Esophagus muscularis mucosa (tissue), 4 donors: Measurements from ENCODE around the gene USPL1. TPM values are rescaled to one million over a fixed set of nuclear protein-coding genes. Genes with fewer than 3 reads are reported as not detected.
A peak's percentile ranks its signal among the peaks of the same experiment; 100 is the strongest.

Source experiments
- DNase-seq: peaks from one replicate; pipeline ENCODE4 v3.0.0-alpha.2; 2017; ENCODE audit errors: extremely low spot score
- H3K27ac ChIP-seq, 4 donors: fragments of 200-600 bp; sonication (generic); replicated peaks in 1 of 4; 1 replicate in 3 of 4; 2 replicates in 1 of 4; pipeline ENCODE4 v1.5.1; 2016 to 2019; ENCODE audit warnings: mild to moderate bottlenecking in 1 of 4
- H3K27me3 ChIP-seq, 4 donors: fragments of 200-600 bp; sonication (generic); one replicate each; pipeline versions ENCODE4 v1.5.1 to v1.6.0; 2016 to 2019
- H3K36me3 ChIP-seq, 4 donors: fragments of 200-600 bp; sonication (generic); one replicate each; pipeline ENCODE4 v1.5.1; 2016 to 2019
- H3K4me1 ChIP-seq, 4 donors: fragments of 200-600 bp; sonication (generic); one replicate each; pipeline ENCODE4 v1.5.1; 2016 to 2019
- H3K4me3 ChIP-seq, 4 donors: fragments of 200-600 bp; sonication (generic); 1 replicate in 2 of 4; 2 replicates in 2 of 4; pipeline ENCODE4 v1.5.1; 2016 to 2019; ENCODE audit warnings: mild to moderate bottlenecking in 4 of 4, moderate library complexity in 1 of 4
- H3K9me3 ChIP-seq, 4 donors: fragments of 200-600 bp; sonication (generic); 1 replicate in 3 of 4; 2 replicates in 1 of 4; pipeline ENCODE4 v1.5.1; 2016 to 2019
- EP300 ChIP-seq: sonication (generic); formaldehyde crosslinking; IDR thresholded peaks from one replicate; pipeline ENCODE4 v1.6.1; 2017; ENCODE audit warnings: antibody characterized with exemption
- POLR2A ChIP-seq: fragments of 450-650 bp; IDR thresholded peaks from one replicate; pipeline ENCODE4 v1.6.1; 2017; ENCODE audit warnings: antibody characterized with exemption, moderate library complexity, mild to moderate bottlenecking, low read depth
- POLR2AphosphoS5 ChIP-seq, 2 donors: sonication (generic); formaldehyde crosslinking; IDR thresholded peaks; one replicate each; pipeline ENCODE4 v1.6.1; 2017; ENCODE audit warnings: antibody characterized with exemption in 2 of 2
- WGBS: methylation state at CpG from one replicate; pipeline ENCODE4 v1.1.5; 2018; 5-methylcytosine and 5-hydroxymethylcytosine counted together
- intact Hi-C: fragments of 100-400 bp; cut with DNase I; formaldehyde crosslinking; loops from one replicate; pipeline ENCODE4 v1.15.1; 2023
- total RNA-seq, 4 donors: library from RNA; depleted of rRNA; stranded (reverse); fragments of >200 nt; gene quantifications; one replicate each; pipeline versions ENCODE4 v1.1.0 to v1.2.1, GENCODE V29; 2016
- TF ChIP-seq, protein P1 (sequence below), 3 experiments: fragments of 200-600 bp in 2 of 3; fragments of 450-650 bp in 1 of 3; sonication (generic) in 2 of 3; IDR thresholded peaks; one replicate each; pipeline ENCODE4 v1.5.1; 2017 to 2019; ENCODE audit warnings: antibody characterized with exemption in 3 of 3, mild to moderate bottlenecking in 2 of 3, moderate library complexity in 1 of 3

USPL1 gene
- total RNA-seq, 4 donors from 2014 or later: 13.2 to 21.6 (median 19.4) TPM

DNA sequence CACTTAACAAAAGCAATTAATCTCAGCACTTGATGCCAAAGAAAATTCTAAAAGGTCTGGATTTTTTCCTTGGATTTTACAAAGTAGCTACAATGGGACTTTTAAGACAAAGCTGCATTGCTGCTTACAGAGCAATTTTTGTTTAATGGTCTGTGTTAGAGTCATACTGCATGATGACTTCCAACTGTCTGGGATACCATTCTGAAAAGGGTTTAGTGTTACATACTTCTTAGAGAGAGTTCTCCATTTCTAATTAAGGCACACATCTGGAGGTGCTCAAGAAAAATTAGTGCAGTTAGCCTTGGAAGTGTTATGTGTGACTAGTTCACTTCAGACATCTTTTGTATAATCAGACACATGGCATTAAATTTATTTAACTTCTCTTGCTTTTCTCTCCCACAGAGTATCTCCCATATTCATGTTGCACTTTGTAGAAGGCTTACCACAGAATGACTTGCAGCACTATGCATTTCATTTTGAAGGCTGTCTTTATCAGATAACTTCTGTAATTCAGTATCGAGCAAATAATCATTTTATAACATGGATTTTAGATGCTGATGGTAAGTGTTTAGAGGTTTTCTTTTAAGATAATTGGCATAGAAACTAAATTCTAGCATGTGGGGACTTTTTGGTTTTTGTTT, 35.1 kb downstream of the USPL1 start:
- DNase-seq: no peak
- Histone ChIP-seq H3K27ac (no peak overlapping the region), H3K4me3 (no peak overlapping the region), H3K9me3 (no peaks in the 10 kb centered on the region), H3K4me1 (peaks cover 0 to 15% (median 3%) of the 10 kb centered on the region in 4 donors), H3K27me3 (no peaks in the 10 kb centered on the region), H3K36me3 (peaks cover 14 to 87% (median 53%) of the 10 kb centered on the region in 4 donors)
- TF ChIP-seq EP300 (no peak), POLR2A (no peak), POLR2AphosphoS5 (IDR thresholded peaks at IDR 0.05) (no peak)
- TF ChIP-seq, protein P1, sequence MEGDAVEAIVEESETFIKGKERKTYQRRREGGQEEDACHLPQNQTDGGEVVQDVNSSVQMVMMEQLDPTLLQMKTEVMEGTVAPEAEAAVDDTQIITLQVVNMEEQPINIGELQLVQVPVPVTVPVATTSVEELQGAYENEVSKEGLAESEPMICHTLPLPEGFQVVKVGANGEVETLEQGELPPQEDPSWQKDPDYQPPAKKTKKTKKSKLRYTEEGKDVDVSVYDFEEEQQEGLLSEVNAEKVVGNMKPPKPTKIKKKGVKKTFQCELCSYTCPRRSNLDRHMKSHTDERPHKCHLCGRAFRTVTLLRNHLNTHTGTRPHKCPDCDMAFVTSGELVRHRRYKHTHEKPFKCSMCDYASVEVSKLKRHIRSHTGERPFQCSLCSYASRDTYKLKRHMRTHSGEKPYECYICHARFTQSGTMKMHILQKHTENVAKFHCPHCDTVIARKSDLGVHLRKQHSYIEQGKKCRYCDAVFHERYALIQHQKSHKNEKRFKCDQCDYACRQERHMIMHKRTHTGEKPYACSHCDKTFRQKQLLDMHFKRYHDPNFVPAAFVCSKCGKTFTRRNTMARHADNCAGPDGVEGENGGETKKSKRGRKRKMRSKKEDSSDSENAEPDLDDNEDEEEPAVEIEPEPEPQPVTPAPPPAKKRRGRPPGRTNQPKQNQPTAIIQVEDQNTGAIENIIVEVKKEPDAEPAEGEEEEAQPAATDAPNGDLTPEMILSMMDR (IDR thresholded peaks at IDR 0.05): no peak
- 86% methylated on average over 1 of the region's 1 CpG for WGBS
- intact Hi-C loops: no loop called here

DNA sequence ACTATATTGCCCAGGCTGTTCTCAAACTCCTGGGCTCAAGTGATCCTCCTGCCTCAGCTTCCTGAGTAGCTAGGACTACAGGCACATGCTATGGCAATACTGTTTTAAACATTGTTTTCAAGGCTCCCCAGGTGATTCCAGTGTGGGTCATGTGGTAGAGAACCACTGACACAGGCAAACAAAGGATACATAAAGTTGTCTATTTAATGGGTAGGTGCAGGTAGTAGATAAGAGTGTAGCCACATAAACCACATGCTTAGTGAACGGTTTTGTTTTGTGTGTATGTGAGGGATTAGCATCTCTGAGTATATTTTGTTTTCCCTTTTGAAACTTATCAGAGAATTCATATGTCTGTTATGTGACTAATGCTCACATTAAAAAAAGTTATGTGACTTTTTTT, 36.7 kb downstream of the USPL1 start:
- no peak for DNase-seq
- Histone ChIP-seq H3K9me3 (no peaks in the 10 kb centered on the region), H3K4me1 (peaks cover 0 to 13% (median 6%) of the 10 kb centered on the region in 4 donors), H3K27ac (no peak overlapping the region), H3K4me3 (no peak overlapping the region), H3K36me3 (peaks cover 14 to 91% (median 55%) of the 10 kb centered on the region in 4 donors), H3K27me3 (no peaks in the 10 kb centered on the region)
- WGBS: 85% methylated on average over 1 of the region's 1 CpG
- TF ChIP-seq POLR2A: no peak
- TF ChIP-seq, protein P1 (IDR thresholded peaks at IDR 0.05): no peak
- TF ChIP-seq POLR2AphosphoS5 (IDR thresholded peaks at IDR 0.05): no peak
- intact Hi-C loops: no loop called here

DNA sequence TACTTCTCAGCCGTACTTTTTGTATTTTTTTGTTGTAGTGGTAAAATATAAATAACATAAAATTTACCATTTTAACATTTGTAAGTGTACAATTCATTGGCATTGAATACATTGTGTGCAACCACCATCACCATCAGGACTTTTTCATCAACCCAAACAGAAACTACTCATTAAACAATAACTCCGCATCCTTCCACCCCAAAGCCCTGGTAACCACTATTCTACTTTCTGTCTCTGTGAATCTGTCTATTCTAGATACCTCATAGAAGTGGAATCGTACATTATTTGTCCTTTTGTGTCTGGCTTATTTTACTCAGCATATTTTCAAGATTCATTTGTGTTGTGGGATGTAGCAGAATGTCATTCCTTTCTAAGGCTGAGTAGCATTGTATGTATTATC, 38.5 kb downstream of the USPL1 start:
- WGBS: 88% methylated on average over 3 of the region's 3 CpGs
- no peak for DNase-seq
- peaks cover 14 to 73% (median 41%) of the 10 kb centered on the region in 4 donors for H3K36me3 ChIP-seq

DNA sequence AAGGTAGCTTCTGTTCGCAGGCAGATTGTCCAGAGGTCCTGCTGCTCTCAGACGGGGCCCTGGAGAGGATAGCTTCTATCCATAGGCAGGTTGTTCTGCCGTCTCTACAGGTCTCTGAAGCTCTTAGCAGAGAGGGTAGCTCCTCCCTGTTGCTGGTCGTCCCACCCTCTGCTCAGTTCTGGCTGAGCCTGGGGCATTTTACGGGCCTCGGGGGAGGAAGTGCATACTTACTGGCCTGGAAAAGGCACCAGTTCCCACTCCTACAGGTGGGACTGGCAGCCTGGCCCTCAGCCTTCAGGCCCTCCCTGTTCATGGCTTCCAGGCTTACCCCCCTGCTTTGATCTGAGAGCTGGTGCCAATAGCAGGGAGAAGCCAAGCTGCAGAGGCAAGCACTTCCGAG, 42.3 kb downstream of the USPL1 start:
- peak overlapping the region; percentile 62 to 74 (median 70) for H3K27ac ChIP-seq

More for the DNA sequence above, 38.5 kb downstream of the USPL1 start:
- TF ChIP-seq POLR2A (no peak), EP300 (no peak), POLR2AphosphoS5 (IDR thresholded peaks at IDR 0.05) (no peak)
- TF ChIP-seq, protein P1 (IDR thresholded peaks at IDR 0.05): no peak
- Histone ChIP-seq H3K4me3 (no peak overlapping the region), H3K27me3 (no peaks in the 10 kb centered on the region), H3K9me3 (no peaks in the 10 kb centered on the region), H3K27ac (peak overlapping the region in 1 of 4 donors; percentile 16), H3K4me1 (peaks cover 0 to 24% (median 18%) of the 10 kb centered on the region in 4 donors)
- intact Hi-C loops: no loop called here

DNA sequence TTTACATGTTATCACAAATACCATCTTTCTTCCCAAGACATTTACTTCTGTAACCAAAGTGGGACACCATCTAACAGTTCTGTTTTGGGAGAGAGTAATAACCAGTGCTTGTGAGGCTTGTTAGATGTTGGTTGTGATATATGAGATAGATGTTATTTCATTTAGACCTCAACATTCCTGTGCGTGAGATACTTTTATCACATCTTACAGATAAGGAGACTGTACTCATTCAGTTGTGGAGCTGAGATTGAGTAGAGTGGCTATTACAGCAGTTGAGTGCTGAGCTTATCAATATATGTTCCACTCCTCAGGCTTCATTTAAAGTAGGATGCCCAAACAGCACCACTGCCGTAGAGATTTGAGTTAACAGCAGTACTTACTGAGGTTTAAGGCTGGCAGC, 43.1 kb downstream of the USPL1 start:
- no peaks in the 10 kb centered on the region for H3K27me3 ChIP-seq
- TF ChIP-seq, protein P1 (IDR thresholded peaks at IDR 0.05): no peak
- TF ChIP-seq POLR2A (no peak), POLR2AphosphoS5 (IDR thresholded peaks at IDR 0.05) (no peak), EP300 (no peak)
- H3K27ac ChIP-seq: no peak overlapping the region
- H3K4me3 ChIP-seq: no peak overlapping the region
- intact Hi-C loops: no loop called here
- peaks cover 0 to 18% (median 16%) of the 10 kb centered on the region in 4 donors for H3K4me1 ChIP-seq
- H3K36me3 ChIP-seq: peaks cover 6 to 35% (median 22%) of the 10 kb centered on the region in 4 donors
- WGBS: 94% methylated on average over 2 of the region's 2 CpGs
- no peak for DNase-seq
- no peaks in the 10 kb centered on the region for H3K9me3 ChIP-seq

More for the DNA sequence above, 42.3 kb downstream of the USPL1 start:
- Histone ChIP-seq H3K36me3 (peaks cover 6 to 44% (median 26%) of the 10 kb centered on the region in 4 donors), H3K4me1 (peaks cover 0 to 18% (median 16%) of the 10 kb centered on the region in 4 donors), H3K9me3 (no peaks in the 10 kb centered on the region), H3K27me3 (no peaks in the 10 kb centered on the region), H3K4me3 (peak overlapping the region; percentile 4 to 43 (median 33))
- no peak for TF ChIP-seq EP300
- peak; percentile 16 to 26 for TF ChIP-seq POLR2AphosphoS5 (IDR thresholded peaks at IDR 0.05)
- DNase-seq: no peak
- intact Hi-C loops: no loop called here
- 78% methylated on average over 4 of the region's 7 CpGs for WGBS
